Body of pancreas (tissue), 4 donors: ENCODE measurements around the gene FLNC. TPM values are rescaled to one million over a fixed set of nuclear protein-coding genes. Genes with fewer than 3 reads are reported as not detected.
A peak's percentile ranks its signal among the peaks of the same experiment; 100 is the strongest.

Source experiments
- ATAC-seq: fragments of 150-250 bp; one replicate; pipeline ENCODE4 v1.9.1; 2016
- DNase-seq, 4 donors: peaks; one replicate each; pipeline ENCODE4 v3.0.0-alpha.2; 2019
- H3K27ac ChIP-seq, 4 donors: fragments of 200-600 bp; sonication (generic); 1 replicate in 3 of 4; 2 replicates in 1 of 4; pipeline versions ENCODE4 v1.5.1 to v1.6.1; 2016 to 2019; ENCODE audit warnings: mild to moderate bottlenecking in 1 of 4, mixed read lengths in 1 of 4, moderate library complexity in 1 of 4
- H3K27me3 ChIP-seq, 2 donors: fragments of 200-600 bp; sonication (generic); one replicate each; pipeline ENCODE4 v1.6.0; 2016; ENCODE audit warnings: mild to moderate bottlenecking in 1 of 2
- H3K36me3 ChIP-seq, 2 donors: fragments of 200-600 bp; sonication (generic); replicated peaks in 1 of 2; 2 replicates each; pipeline ENCODE4 v1.5.1; 2016; ENCODE audit warnings: low read depth in 2 of 2; ENCODE audit not compliant: insufficient read depth in 1 of 2
- H3K4me1 ChIP-seq: fragments of 200-600 bp; sonication (generic); one replicate; pipeline ENCODE4 v1.6.0; 2016
- H3K4me3 ChIP-seq, 2 donors: fragments of 200-600 bp; sonication (generic); 1 replicate in 1 of 2; 2 replicates in 1 of 2; pipeline ENCODE4 v1.5.1; 2016 to 2019
- H3K9me3 ChIP-seq, 3 donors: fragments of 200-600 bp; sonication (generic); 1 replicate in 2 of 3; 2 replicates in 1 of 3; pipeline ENCODE4 v1.5.1; 2016
- CTCF ChIP-seq, 7 experiments: fragments of 450-650 bp in 4 of 7; fragments of 200-600 bp in 3 of 7; sonication (generic) in 3 of 7; IDR thresholded peaks; one replicate each; pipeline ENCODE4 v1.5.1; 2016 to 2019; ENCODE audit warnings: antibody characterized with exemption in 7 of 7
- POLR2A ChIP-seq, 3 donors: fragments of 450-650 bp; IDR thresholded peaks; one replicate each; pipeline ENCODE4 v1.6.1; 2016; ENCODE audit warnings: antibody characterized with exemption in 3 of 3, mild to moderate bottlenecking in 2 of 3
- WGBS, 2 donors: methylation state at CpG; one replicate each; pipeline ENCODE4 v1.1.5; 2017; 5-methylcytosine and 5-hydroxymethylcytosine counted together
- intact Hi-C: fragments of 100-400 bp; cut with DNase I; formaldehyde crosslinking; loops from one replicate; pipeline ENCODE4 v1.15.1; 2023
- total RNA-seq, 2 donors: library from RNA; depleted of rRNA; stranded (reverse); fragments of >200 nt; gene quantifications; one replicate each; pipeline ENCODE4 v1.1.0, GENCODE V29; 2016

Gene FLNC
- total RNA-seq, 2 donors from 2014 or later, result 1.8 to 4.0 TPM

GRCh38 chr7:128783143-128783861 is 46.9 kb upstream of the FLNC start:
- no peak for TF ChIP-seq POLR2A (IDR thresholded peaks at IDR 0.05)
- no peak for TF ChIP-seq CTCF (IDR thresholded peaks at IDR 0.05)
- 54 to 57% methylated on average over 14 to 15 of the region's 15 CpGs for WGBS, 2 donors
- no peak for ATAC-seq

GRCh38 chr7:128785738-128786137 is 44.5 kb upstream of the FLNC start:
- Histone ChIP-seq H3K4me3 (no peak overlapping the region), H3K27me3 (no peaks in the 10 kb centered on the region), H3K9me3 (no peaks in the 10 kb centered on the region), H3K4me1 (peaks cover 6% of the 10 kb centered on the region), H3K36me3 (no peaks in the 10 kb centered on the region), H3K27ac (no peak overlapping the region)
- no peak for DNase-seq
- intact Hi-C loops, result no loop called here
- 80 to 83% methylated on average over 3 of the region's 3 CpGs for WGBS, 2 donors
- no peak for TF ChIP-seq POLR2A (IDR thresholded peaks at IDR 0.05)
- TF ChIP-seq CTCF (IDR thresholded peaks at IDR 0.05), result no peak
- ATAC-seq, result no peak

More at GRCh38 chr7:128783143-128783861, 46.9 kb upstream of the FLNC start:
- Histone ChIP-seq H3K4me3 (no peak overlapping the region), H3K36me3 (no peaks in the 10 kb centered on the region), H3K27me3 (no peaks in the 10 kb centered on the region), H3K9me3 (no peaks in the 10 kb centered on the region), H3K27ac (no peak overlapping the region), H3K4me1 (no peaks in the 10 kb centered on the region)
- peak in 3 of 4 donors; percentile 41 to 44 (median 43) for DNase-seq
- intact Hi-C loops, result no loop called here

- Histone ChIP-seq H3K27ac (no peak overlapping the region), H3K27me3 (no peaks in the 10 kb centered on the region), H3K4me3 (no peak overlapping the region), H3K9me3 (no peaks in the 10 kb centered on the region), H3K4me1 (peaks cover 15% of the 10 kb centered on the region), H3K36me3 (no peaks in the 10 kb centered on the region)
- no peak for DNase-seq
- intact Hi-C loops, result no loop called here
- ATAC-seq, result no peak
- TF ChIP-seq CTCF (IDR thresholded peaks at IDR 0.05) (no peak), POLR2A (IDR thresholded peaks at IDR 0.05) (no peak)
- 54 to 61% methylated on average over 6 to 9 of the region's 9 CpGs for WGBS, 2 donors
These were observed 41.5 kb upstream of the FLNC start for GRCh38 chr7:128788446-128789412.

GRCh38 chr7:128790315-128791041 is 39.7 kb upstream of the FLNC start:
- WGBS, 2 donors, result 23 to 48% methylated on average over 15 to 30 of the region's 45 CpGs
- peak overlapping the region; percentile 74 to 85 for H3K4me3 ChIP-seq
- H3K9me3 ChIP-seq, result no peaks in the 10 kb centered on the region
- no peak for ATAC-seq
- no peaks in the 10 kb centered on the region for H3K36me3 ChIP-seq
- TF ChIP-seq POLR2A (IDR thresholded peaks at IDR 0.05) (no peak), CTCF (IDR thresholded peaks at IDR 0.05) (no peak)
- DNase-seq, result no peak
- peaks cover 15% of the 10 kb centered on the region for H3K4me1 ChIP-seq
- intact Hi-C loops, result no loop called here
- no peaks in the 10 kb centered on the region for H3K27me3 ChIP-seq
- H3K27ac ChIP-seq, result peak overlapping the region in 1 of 4 donors; percentile 25
